ENCODE measurements around the gene CHAF1A.

The CHAF1A gene

GRCh38 chr19:4369109-4369887 is 33.1 kb upstream of the CHAF1A start:
- Histone ChIP-seq H3K27ac (peak overlapping the region; percentile 30), H3K4me3 (ENCODE audit: low read depth, low read length) (no peak overlapping the region), H3K36me3 (peaks cover 31% of the 10 kb centered on the region), H3K9me3 (ENCODE audit: severe bottlenecking) (no peaks in the 10 kb centered on the region), H3K27me3 (ENCODE audit: insufficient read depth, low read depth, severe bottlenecking) (no peaks in the 10 kb centered on the region)
- no peak for TF ChIP-seq CTCF (IDR thresholded peaks at IDR 0.05; ENCODE audit: low read depth, low read length)
- no peak for DNase-seq

DNA sequence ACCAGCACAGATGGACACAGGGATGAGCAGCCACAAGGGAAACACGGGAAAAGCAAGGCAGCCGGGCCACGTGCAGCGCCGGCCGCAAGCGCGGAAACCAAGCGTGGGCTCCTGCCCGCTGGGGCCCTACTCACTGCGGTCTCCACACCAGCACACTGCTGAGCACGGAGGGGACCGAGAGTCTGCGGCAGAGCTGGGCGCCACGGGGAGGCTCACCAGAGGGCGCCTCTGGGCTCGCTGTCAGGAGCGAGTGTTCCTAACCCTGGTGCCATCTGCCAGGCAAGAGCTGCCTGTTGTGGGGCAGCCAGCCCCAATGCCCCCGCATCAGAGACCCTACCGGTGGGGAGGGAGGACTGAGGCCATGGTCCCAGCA is 32.6 kb upstream of the CHAF1A start:
- DNase-seq = peak; percentile 69
- no peaks in the 10 kb centered on the region for H3K9me3 ChIP-seq (ENCODE audit: severe bottlenecking)
- no peak overlapping the region for H3K4me3 ChIP-seq (ENCODE audit: low read depth, low read length)
- TF ChIP-seq CTCF (IDR thresholded peaks at IDR 0.05; ENCODE audit: low read depth, low read length) = peak; percentile 89
- H3K27me3 ChIP-seq (ENCODE audit: insufficient read depth, low read depth, severe bottlenecking) = no peaks in the 10 kb centered on the region
- peak overlapping the region; percentile 30 for H3K27ac ChIP-seq
- H3K36me3 ChIP-seq = peaks cover 28% of the 10 kb centered on the region

GRCh38 chr19:4370418-4371041 is 31.9 kb upstream of the CHAF1A start:
- Histone ChIP-seq H3K27ac (no peak overlapping the region), H3K9me3 (ENCODE audit: severe bottlenecking) (no peaks in the 10 kb centered on the region), H3K4me3 (ENCODE audit: low read depth, low read length) (no peak overlapping the region), H3K27me3 (ENCODE audit: insufficient read depth, low read depth, severe bottlenecking) (no peaks in the 10 kb centered on the region), H3K36me3 (peaks cover 21% of the 10 kb centered on the region)
- no peak for DNase-seq
- TF ChIP-seq CTCF (IDR thresholded peaks at IDR 0.05; ENCODE audit: low read depth, low read length) = no peak

DNA sequence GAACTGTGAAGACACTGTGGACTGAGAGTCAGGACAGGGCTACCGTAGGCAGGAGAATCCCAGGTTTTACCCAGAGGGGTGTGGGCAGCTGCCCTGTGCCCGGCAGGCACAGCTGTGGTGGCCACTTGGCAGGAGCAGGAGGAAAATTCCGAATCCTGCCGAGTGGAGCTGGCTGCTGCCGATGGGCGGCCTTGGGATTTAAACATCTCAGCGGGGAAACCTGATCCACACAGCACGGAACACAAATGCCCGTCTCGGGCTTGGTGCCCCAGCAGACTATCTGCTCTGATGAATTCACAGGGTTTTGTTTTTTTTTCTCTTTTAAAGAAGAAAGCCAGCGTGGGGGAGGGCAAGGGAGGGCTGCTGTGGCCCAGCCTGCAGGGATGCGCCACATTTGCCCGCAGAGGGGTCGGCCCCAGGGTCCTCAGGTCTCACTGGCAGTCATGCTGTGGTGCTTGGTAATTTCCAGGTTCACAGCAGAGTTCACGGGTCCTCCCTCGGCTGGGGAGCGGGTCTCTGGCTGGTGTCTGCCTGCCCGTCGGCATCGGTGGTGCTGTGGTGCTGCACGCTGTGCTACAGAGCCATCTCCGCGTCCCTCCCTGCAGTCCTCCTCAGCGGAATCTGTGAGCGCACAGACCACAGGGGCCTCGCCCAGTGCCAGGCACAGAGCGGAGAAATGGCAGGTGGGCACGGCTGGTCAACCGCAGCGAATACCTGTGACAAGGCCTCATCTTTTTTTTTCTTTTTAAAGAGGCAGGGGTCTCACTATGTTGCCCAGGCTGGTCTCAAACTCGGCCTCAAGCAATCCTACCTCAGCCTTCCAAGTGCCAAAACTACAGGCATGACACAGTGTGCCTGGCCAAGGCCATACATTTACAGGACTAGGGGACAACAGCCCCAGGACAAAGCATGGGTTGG is 30.9 kb upstream of the CHAF1A start:
- H3K27me3 ChIP-seq (ENCODE audit: insufficient read depth, low read depth, severe bottlenecking) = no peaks in the 10 kb centered on the region
- no peaks in the 10 kb centered on the region for H3K9me3 ChIP-seq (ENCODE audit: severe bottlenecking)
- H3K4me3 ChIP-seq (ENCODE audit: low read depth, low read length) = no peak overlapping the region
- no peak for DNase-seq
- peaks cover 12% of the 10 kb centered on the region; the same call in 1 of the 2 replicates for H3K36me3 ChIP-seq
- no peak for TF ChIP-seq CTCF (IDR thresholded peaks at IDR 0.05; ENCODE audit: low read depth, low read length)
- H3K27ac ChIP-seq = no peak overlapping the region

DNA sequence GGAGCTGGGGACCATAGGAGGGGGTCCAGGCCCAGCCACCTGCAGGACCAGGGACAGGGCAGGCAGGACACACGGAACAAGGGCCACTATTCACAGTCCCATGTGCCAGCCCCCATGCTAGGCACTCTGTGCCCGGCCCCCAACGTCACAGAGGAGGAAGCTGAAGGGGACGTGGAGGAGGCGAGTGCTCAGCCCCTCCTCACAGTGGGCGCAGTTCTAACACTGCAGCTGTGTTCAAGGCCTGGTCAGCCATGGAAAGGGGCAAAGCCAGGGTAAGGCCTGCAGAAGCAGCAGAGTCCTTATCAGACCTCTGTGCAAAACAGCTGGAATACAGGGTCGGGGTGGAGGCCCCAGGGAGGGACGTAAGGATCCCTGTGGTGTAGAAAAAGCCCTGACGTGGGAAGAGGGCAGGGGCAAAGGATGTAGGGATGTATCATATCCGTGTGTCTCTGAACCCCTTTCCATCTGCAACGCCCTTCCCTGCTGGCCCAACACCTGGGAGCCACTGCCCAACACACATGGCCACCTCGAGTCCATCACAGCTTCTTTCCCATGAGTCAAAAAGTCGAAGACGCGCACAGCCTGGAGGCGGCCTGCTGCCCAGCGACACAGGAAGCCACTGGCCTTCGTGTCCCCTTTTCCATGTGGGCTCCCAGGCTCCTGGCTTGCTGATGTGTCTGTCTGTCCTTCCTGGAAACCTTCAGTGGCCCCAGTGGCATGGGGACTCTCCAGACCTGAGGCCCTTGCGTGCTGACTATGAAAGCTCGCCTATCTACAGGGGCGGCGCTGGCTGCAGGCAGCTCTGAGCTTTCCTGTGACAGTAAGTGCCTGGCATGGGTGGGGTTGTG is 30.1 kb upstream of the CHAF1A start:
- no peak for DNase-seq
- no peak overlapping the region for H3K27ac ChIP-seq
- TF ChIP-seq CTCF (IDR thresholded peaks at IDR 0.05; ENCODE audit: low read depth, low read length) = no peak

More for the DNA sequence above, 30.1 kb upstream of the CHAF1A start:
- no peak overlapping the region for H3K4me3 ChIP-seq (ENCODE audit: low read depth, low read length)
- no peaks in the 10 kb centered on the region for H3K9me3 ChIP-seq (ENCODE audit: severe bottlenecking)
- H3K27me3 ChIP-seq (ENCODE audit: insufficient read depth, low read depth, severe bottlenecking) = no peaks in the 10 kb centered on the region
- H3K36me3 ChIP-seq = peaks cover 8% of the 10 kb centered on the region; the same call in 1 of the 2 replicates

All from WERI-Rb-1 (cell line).